ENCODE measurements around the gene EML1.

DNA sequence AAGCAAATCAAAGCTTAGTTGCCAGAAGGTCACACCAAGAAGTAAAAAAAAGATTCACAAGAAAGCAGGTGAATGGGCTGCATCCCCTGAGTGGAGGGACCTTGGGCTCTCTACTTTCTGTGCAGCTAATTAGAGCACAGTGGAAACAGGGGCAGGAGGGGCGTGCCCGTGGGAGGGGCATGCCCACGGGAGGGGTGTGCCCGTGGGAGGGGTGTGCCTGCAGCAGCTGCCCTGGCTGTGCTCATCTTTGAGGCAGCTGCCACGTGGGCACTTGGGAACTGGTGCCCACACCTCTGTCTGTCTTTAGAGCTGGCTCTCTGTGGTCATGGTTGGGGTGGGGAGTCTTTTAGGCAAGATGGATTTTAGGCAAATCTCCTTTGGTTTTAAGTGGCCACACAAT, 60.0 kb downstream of the EML1 start:
- TF ChIP-seq, protein P1, sequence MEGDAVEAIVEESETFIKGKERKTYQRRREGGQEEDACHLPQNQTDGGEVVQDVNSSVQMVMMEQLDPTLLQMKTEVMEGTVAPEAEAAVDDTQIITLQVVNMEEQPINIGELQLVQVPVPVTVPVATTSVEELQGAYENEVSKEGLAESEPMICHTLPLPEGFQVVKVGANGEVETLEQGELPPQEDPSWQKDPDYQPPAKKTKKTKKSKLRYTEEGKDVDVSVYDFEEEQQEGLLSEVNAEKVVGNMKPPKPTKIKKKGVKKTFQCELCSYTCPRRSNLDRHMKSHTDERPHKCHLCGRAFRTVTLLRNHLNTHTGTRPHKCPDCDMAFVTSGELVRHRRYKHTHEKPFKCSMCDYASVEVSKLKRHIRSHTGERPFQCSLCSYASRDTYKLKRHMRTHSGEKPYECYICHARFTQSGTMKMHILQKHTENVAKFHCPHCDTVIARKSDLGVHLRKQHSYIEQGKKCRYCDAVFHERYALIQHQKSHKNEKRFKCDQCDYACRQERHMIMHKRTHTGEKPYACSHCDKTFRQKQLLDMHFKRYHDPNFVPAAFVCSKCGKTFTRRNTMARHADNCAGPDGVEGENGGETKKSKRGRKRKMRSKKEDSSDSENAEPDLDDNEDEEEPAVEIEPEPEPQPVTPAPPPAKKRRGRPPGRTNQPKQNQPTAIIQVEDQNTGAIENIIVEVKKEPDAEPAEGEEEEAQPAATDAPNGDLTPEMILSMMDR (IDR thresholded peaks at IDR 0.05; ENCODE audit: poor library complexity), result no peak
- no peak for TF ChIP-seq EZH2 (IDR thresholded peaks at IDR 0.05; ENCODE audit: borderline replicate concordance)
- no peak for TF ChIP-seq EZH2phosphoT487 (IDR thresholded peaks at IDR 0.05; ENCODE audit: low read depth, severe bottlenecking, unreplicated experiment)

Data from hepatocyte (in vitro differentiated cells).